ACHN (cell line): Measurements from ENCODE around the gene KCNK4.
"Not testable (repeated sequence)": the region's sequence is repeated elsewhere in the genome, so short reads cannot be mapped to it uniquely, and the experiment has no call there.

Experiments
- DNase-seq: peaks from one replicate; pipeline ENCODE4 v3.0.0-alpha.2; 2015
- in situ Hi-C: cut with HindIII; loops from 2 replicates; pipeline ENCODE4 v1.10.0; 2017; ENCODE audit warnings: low sequenced_read_pairs, low pct_ligation_motif_present, low pct_unique_long_range_greater_than_20kb

KCNK4 gene

GRCh38 chr11:64291262-64291751 is at the start of gene KCNK4:
Gene KCNK4 (plus strand): TSS chr11:64291302. CDS start chr11:64293019, 1,717 bp downstream.
- in situ Hi-C loops: no loop called here
- DNase-seq: no peak

GRCh38 chr11:64241491-64242374 is 49.4 kb upstream of the KCNK4 start:
- peak; percentile 55 for DNase-seq
- in situ Hi-C loops: no loop called here

GRCh38 chr11:64243236-64243854 is 47.8 kb upstream of the KCNK4 start:
- in situ Hi-C loops: no loop called here
- DNase-seq: no peak

- no peak for DNase-seq
- in situ Hi-C loops: no loop called here
These were observed 47.0 kb upstream of the KCNK4 start for GRCh38 chr11:64244107-64244506.

DNA sequence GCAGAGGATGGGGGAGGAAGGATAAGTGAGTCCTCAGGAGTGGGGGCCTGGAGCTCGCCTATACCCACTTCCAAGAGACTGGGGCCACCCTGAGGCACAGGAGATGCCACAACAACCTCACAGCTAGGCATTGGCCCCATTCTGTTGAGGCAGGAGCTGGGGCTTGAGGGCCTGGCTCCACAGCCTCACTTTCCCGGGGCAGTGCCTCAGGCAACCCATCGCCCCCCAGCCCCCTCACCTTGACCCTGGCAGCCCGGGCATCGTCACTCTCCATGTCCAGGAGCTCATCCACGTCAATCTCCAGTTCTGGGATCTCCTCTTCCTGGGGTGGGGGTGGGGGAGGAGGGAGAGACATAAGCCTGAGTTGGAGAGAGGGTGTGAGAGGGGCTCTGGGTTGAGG is 46.1 kb upstream of the KCNK4 start:
- in situ Hi-C loops: no loop called here
- no peak for DNase-seq

DNA sequence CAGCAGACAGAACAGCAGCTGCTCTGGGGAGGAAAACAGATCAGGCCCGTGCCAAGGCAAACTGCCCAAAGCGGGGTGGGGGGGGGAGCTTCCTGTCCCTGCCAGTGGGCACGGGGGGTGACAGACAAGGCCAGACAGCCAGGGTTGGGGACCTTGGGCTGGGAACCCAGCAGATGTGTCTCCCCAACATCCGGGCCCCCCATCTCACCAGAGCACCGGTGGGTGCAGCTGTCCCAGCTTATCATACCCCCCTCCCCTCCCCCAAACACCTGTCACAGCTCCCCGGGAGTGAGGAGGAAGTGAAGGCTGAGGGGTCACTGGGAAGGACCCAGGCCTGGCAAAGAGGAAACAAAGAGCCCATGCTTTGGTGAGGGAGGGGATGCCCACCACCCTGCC is 45.7 kb upstream of the KCNK4 start:
- in situ Hi-C loops: no loop called here
- DNase-seq: no peak

DNA sequence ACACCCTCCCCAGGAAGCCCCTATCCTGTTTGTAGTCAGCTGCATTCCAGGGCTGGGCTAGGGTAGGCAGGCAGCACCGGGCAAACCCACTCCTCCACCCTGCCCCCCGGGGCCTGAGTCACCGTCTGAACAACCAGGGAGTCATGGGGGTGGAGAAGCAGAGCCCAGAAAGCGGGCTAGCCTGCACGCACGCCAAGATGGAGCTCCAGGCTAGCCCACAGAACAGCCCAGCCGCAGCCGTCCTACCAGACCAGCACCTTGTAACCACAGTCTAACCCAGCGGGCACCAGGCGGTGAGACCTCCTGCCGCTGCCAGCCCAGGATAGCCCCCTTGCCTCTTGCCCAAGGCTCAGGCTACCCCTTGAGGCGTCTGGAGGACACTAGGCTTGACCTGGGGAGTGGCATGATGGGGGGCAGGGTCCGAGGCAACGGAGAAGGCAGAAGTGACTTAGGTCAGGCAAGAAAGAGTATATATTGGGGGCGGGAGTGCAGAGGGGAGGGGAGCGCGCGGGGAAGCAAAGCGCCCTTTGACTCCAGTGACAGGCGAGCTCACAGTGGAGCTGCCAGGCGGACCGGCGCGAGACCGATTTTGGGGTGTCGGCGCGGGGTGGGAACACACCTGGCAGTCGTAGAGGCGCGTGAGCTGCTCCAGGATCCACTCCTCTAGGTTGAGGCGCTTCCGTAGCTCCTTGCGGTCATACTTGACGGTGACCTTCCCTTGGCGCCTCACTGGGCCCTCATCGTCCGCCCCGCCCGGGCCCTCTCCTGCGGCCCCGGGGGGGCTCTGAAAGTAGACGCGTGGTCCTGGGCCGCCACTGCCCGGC is 45.1 kb upstream of the KCNK4 start:
- peak; percentile 89 for DNase-seq
- in situ Hi-C loops: no loop called here

DNA sequence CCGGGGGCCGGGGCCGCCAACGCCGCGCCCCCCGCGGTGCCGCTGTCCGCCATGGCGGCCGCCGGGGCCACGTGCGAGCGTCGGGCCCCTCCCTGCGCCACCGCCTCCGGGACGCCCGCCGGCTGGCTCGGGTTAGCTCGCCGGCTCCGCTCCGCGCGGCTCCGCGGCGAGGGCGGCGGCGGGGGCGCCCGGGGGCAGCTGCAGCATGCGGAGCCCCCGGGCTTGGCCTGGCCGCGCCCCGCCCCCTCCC is 44.6 kb upstream of the KCNK4 start:
- in situ Hi-C loops, DNase-seq: not testable (repeated sequence)

GRCh38 chr11:64246871-64247728 is 44.0 kb upstream of the KCNK4 start, which contains the start of gene PPP1R14B:
Gene PPP1R14B (minus strand): TSS chr11:64246943. CDS start chr11:64246673, 270 bp downstream.
- DNase-seq: peak; percentile 83
- in situ Hi-C loops: no loop called here

- in situ Hi-C loops: no loop called here
- DNase-seq: no peak
These were observed 43.2 kb upstream of the KCNK4 start for GRCh38 chr11:64247729-64248531.

DNA sequence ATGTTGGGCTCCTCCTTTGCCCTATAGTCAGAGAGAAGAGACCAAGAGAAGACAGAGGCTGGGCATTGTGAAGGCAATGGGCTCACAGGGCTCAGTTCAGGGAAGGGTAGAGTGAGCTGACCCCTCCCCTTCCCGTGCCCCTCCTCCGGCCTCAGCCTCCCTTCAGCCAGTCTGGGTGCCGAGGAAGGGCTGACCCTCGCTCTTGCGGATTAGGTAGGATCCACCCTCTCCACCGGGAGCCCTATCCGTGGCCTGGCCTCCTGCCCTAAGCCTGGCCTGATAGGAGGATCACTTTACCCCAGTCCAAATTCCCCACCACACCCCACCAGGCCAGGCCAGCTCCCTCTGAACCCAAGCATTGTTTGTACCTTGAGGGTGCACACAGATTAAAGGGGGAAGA is 42.5 kb upstream of the KCNK4 start:
- DNase-seq: no peak
- in situ Hi-C loops: no loop called here

DNA sequence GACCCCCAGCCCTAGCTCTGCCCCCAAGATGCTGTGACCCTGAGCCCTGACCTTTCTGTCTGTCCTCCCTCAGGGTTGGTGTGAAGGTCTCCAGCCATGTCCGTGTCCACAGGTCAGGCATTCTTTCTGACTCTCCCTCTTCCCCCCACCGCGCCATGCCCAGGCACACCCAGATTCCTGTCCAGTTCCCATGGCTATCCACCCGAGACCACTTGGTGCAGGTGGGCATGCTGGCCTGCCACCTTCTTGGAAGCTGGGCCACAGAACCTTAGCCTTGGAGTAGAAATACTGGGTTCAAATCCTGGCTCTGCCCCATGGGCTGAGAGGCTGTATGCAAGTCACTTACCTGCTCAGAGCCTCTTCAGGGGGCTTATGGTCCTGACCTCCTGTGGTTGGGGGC is 42.1 kb upstream of the KCNK4 start:
- in situ Hi-C loops: no loop called here
- DNase-seq: no peak

- in situ Hi-C loops: no loop called here
- DNase-seq: no peak
These were observed 41.3 kb upstream of the KCNK4 start for GRCh38 chr11:64249563-64250414.

DNA sequence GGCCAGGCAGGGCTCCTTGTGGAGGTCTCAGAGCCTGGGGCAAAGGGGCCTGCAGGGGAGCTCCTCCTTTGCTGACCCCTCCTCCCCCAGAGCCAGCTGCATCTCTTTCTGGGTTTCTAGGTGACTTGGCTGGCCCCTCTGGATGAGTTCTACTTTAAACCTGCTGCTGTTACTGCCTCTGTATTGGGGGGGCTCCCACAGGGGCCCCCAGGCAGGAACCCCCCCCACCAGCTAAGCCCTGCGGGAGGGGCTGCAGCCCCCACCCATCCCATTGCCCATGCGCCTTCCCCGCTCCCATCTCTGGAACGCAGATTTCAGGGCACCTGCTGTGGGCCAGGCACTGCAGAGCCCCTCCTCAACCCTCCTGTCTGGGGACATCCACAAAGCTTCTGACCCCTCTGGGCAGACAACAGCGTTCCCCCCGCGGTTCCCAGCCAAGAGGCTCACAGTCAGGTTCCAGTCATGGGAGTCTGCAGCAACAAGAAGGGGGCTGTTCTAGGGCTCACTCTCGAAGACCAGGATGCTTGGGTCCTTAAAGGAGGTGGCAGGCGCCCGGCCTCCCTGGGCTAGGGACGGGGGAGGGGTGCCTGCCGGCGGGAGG is 40.6 kb upstream of the KCNK4 start:
- no peak for DNase-seq
- in situ Hi-C loops: no loop called here

GRCh38 chr11:64251016-64251752 is 39.9 kb upstream of the KCNK4 start, which contains the start of gene PLCB3:
Gene PLCB3 (plus strand): TSS chr11:64251530. CDS start chr11:64251650, 120 bp downstream.
- in situ Hi-C loops: no loop called here
- peak; percentile 48 for DNase-seq

DNA sequence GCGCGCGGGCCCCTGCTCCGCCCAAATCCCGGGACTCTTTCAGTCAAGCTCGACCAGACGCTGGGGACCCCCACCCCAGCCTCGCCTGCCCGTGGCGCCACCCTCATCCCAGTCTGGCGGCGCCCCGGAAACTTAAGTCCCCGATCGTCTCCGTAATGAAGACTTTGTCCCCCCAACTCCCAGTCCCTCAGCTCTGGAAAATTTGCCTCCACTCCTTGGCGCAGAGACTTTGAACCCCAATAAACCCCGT is 39.4 kb upstream of the KCNK4 start:
- in situ Hi-C loops: no loop called here
- no peak for DNase-seq
